ENCODE measurements around the gene ITGB3. TPM values are rescaled to one million over a fixed set of nuclear protein-coding genes. Genes with fewer than 3 reads are reported as not detected.
A peak's percentile ranks its signal among the peaks of the same experiment; 100 is the strongest.

The ITGB3 gene
- total and polyA plus RNA-seq, 2 of the 4 experiments (the other 2 are of a cell fraction): 9.8 to 17.6 TPM

- Histone ChIP-seq H3K4me3 (ENCODE audit: insufficient read depth, low read depth, low read length) (no peak overlapping the region), H2BK20ac (ENCODE audit: low read depth, low read length) (peak overlapping the region; percentile 81; the same call in 1 of the 2 replicates), H3K4ac (ENCODE audit: low read depth, low read length) (peak overlapping the region; percentile 89), H3K4me1 (ENCODE audit: control insufficient read depth, insufficient read depth, low read length) (peaks cover 12% of the 10 kb centered on the region), H2BK15ac (ENCODE audit: low read depth, low read length) (0 out of 3 replicates have a peak overlapping the region, but pooled peaks have one; percentile 89), H3K9me3 (ENCODE audit: control insufficient read depth, insufficient read depth, low read length) (no peaks in the 10 kb centered on the region), H4K8ac (ENCODE audit: low read depth in 2 of 2, low read length in 2 of 2) (peak overlapping the region in 1 of 2 experiments; percentile 75; a peak in 1 of 4 replicates), H3K79me1 (ENCODE audit: low read depth in 1 of 2, low read length in 2 of 2) (peaks cover 25 to 52% of the 10 kb centered on the region in 2 experiments), H2AFZ (replicated peaks; ENCODE audit: low read length, poor library complexity) (peak overlapping the region; percentile 46), H3K27ac (ENCODE audit: insufficient read depth, low read length) (peak overlapping the region; percentile 67), H4K91ac (ENCODE audit: insufficient read depth, low read depth, low read length) (peak overlapping the region; percentile 80), H3K14ac (replicated peaks; ENCODE audit: low read depth, low read length) (no peak overlapping the region), H3K36me3 (ENCODE audit: control insufficient read depth, insufficient read depth, low read length) (no peaks in the 10 kb centered on the region), H2AK5ac (ENCODE audit: low read depth, low read length) (peak overlapping the region; percentile 83; the same call in 1 of the 2 replicates), H3K56ac (ENCODE audit: extremely low read depth, insufficient read depth, low read length) (no peak overlapping the region), H2BK5ac (ENCODE audit: low read depth, low read length, poor library complexity, severe bottlenecking) (peak overlapping the region; percentile 94), H3K4me2 (ENCODE audit: low read depth, low read length) (no peak overlapping the region), H3K23ac (ENCODE audit: low read depth, low read length) (no peak overlapping the region; the same call in 1 of the 2 replicates), H3K18ac (ENCODE audit: low read depth, low read length) (peak overlapping the region; percentile 79; the same call in 1 of the 2 replicates), H4K20me1 (ENCODE audit: insufficient read depth, low read length) (no peaks in the 10 kb centered on the region), H2BK120ac (ENCODE audit: low read depth, low read length) (peak overlapping the region; percentile 90), H2AK9ac (replicated peaks; ENCODE audit: low read depth, low read length, poor library complexity) (peak overlapping the region; percentile 56), H4K5ac (ENCODE audit: low read depth, low read length) (no peak overlapping the region), H3K9ac (ENCODE audit: low read depth, low read length) (no peak overlapping the region), H3K27me3 (ENCODE audit: control insufficient read depth, insufficient read depth, low read length) (no peaks in the 10 kb centered on the region), H3K9me1 (ENCODE audit: insufficient read depth, low read length) (peaks cover 22% of the 10 kb centered on the region)
- ATAC-seq (ENCODE audit: low read depth) (peak; percentile 94), DNase-seq (peak; percentile 94)
- in situ Hi-C loops (cut with MboI; ENCODE audit: low sequenced_read_pairs) (no loop called here), dilution Hi-C loops (cut with HindIII; ENCODE audit: low sequenced_read_pairs, unreplicated experiment) (no loop called here), intact Hi-C loops (cut with micrococcal nuclease) (loop anchor here (2.0 kb wide), 1 partner anchor 27 kb away; no protein-coding TSS in a partner anchor)
- POLR2A ChIA-PET (ENCODE audit: unreplicated experiment): no interaction called here
- WGBS, 2 experiments (ENCODE audit: extremely low coverage in 2 of 2, insufficient read length in 1 of 2): no CpG with 5 or more reads among the region's 1 CpG
- BruUV-seq (replicated peaks): no TSS peak
- CTCF ChIA-PET: interaction anchor here (0.8 kb wide), 1 partner anchor 18 kb away, joined by 3 read pairs; no protein-coding TSS in a partner anchor
- 0 out of 2 replicates have a peak, but pooled peaks have one; percentile 20 for TF ChIP-seq BHLHE40 (IDR thresholded peaks at IDR 0.05; ENCODE audit: low read depth, low read length)
- no peak for TF ChIP-seq MXI1 (IDR thresholded peaks at IDR 0.05; ENCODE audit: borderline replicate concordance, low read depth, low read length)
- peak; percentile 2; the same call in 1 of the 2 replicates for TF ChIP-seq SMC3 (IDR thresholded peaks at IDR 0.05; ENCODE audit: low read depth, low read length)
- peak; percentile 54; the same call in 1 of the 2 replicates for TF ChIP-seq MAZ (IDR thresholded peaks at IDR 0.05; ENCODE audit: borderline replicate concordance, low read depth, low read length)
- peak; percentile 61 for TF ChIP-seq NFE2L2 (IDR thresholded peaks at IDR 0.05; ENCODE audit: low read depth, low read length)
- TF ChIP-seq CEBPB (IDR thresholded peaks at IDR 0.05; ENCODE audit: low read depth, low read length): peak; percentile 67
- no peak for TF ChIP-seq USF2 (IDR thresholded peaks at IDR 0.05; ENCODE audit: low read depth, low read length)
- TF ChIP-seq, protein P1, sequence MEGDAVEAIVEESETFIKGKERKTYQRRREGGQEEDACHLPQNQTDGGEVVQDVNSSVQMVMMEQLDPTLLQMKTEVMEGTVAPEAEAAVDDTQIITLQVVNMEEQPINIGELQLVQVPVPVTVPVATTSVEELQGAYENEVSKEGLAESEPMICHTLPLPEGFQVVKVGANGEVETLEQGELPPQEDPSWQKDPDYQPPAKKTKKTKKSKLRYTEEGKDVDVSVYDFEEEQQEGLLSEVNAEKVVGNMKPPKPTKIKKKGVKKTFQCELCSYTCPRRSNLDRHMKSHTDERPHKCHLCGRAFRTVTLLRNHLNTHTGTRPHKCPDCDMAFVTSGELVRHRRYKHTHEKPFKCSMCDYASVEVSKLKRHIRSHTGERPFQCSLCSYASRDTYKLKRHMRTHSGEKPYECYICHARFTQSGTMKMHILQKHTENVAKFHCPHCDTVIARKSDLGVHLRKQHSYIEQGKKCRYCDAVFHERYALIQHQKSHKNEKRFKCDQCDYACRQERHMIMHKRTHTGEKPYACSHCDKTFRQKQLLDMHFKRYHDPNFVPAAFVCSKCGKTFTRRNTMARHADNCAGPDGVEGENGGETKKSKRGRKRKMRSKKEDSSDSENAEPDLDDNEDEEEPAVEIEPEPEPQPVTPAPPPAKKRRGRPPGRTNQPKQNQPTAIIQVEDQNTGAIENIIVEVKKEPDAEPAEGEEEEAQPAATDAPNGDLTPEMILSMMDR (conservative IDR thresholded peaks at IDR 0.05; ENCODE audit: low read depth, low read length): no peak
- TF ChIP-seq RAD21 (IDR thresholded peaks at IDR 0.05; ENCODE audit: low read length): no peak
- TF ChIP-seq RFX5 (IDR thresholded peaks at IDR 0.05; ENCODE audit: low read depth, low read length): peak; percentile 36; the same call in 1 of the 2 replicates
- TF ChIP-seq RCOR1 (IDR thresholded peaks at IDR 0.05; ENCODE audit: insufficient replicate concordance, low read length): no peak
- TF ChIP-seq, protein P2, sequence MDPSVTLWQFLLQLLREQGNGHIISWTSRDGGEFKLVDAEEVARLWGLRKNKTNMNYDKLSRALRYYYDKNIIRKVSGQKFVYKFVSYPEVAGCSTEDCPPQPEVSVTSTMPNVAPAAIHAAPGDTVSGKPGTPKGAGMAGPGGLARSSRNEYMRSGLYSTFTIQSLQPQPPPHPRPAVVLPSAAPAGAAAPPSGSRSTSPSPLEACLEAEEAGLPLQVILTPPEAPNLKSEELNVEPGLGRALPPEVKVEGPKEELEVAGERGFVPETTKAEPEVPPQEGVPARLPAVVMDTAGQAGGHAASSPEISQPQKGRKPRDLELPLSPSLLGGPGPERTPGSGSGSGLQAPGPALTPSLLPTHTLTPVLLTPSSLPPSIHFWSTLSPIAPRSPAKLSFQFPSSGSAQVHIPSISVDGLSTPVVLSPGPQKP (IDR thresholded peaks at IDR 0.05; ENCODE audit: borderline replicate concordance, low read depth, low read length): no peak
- peak; percentile 84 for TF ChIP-seq FOS (IDR thresholded peaks at IDR 0.05; ENCODE audit: low read depth, low read length)
- no peak for TF ChIP-seq CHD1 (IDR thresholded peaks at IDR 0.05; ENCODE audit: low read depth, low read length)
- TF ChIP-seq MAFK (IDR thresholded peaks at IDR 0.05; ENCODE audit: low read depth, low read length): peak; percentile 81
Measured at GRCh38 chr17:47267354-47267828, 13.8 kb downstream of the ITGB3 start.
